DOHH2 (cell line): Measurements from ENCODE around the gene HHLA2.

Source experiments
- EZH2phosphoT487 ChIP-seq: fragments of 200-600 bp; sonication (generic); IDR thresholded peaks from 2 replicates; pipeline ENCODE4 v1.6.1; 2017; ENCODE audit warnings: borderline replicate concordance, mild to moderate bottlenecking, antibody characterized with exemption, low read length, moderate library complexity, mixed read lengths
- TF ChIP-seq, protein P1 (sequence below): fragments of 200-600 bp; sonication (generic); IDR thresholded peaks from one replicate; pipeline ENCODE4 v1.5.1; 2014; ENCODE audit warnings: antibody characterized with exemption, mild to moderate bottlenecking, low read depth, low read length; ENCODE audit not compliant: poor library complexity, severe bottlenecking

DNA sequence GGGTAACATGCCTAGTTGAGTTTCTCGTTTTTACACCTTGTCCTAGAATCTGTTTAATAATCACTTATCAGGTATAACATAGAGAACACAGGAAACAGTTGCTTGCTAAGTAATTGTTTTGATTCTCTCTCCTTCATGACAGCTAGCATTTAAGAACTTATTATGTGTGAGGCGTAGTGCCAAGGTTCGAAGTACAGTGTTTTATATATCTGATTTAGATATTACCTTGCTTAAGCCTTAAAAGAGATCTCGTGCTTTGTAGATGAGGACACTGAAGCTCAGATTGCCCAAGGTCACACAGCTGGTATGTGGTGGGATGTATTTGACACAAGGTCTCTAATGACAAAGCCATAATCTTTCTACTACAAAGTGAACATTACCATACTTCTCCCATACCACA is 45.1 kb upstream of the HHLA2 start:
- TF ChIP-seq, protein P1, sequence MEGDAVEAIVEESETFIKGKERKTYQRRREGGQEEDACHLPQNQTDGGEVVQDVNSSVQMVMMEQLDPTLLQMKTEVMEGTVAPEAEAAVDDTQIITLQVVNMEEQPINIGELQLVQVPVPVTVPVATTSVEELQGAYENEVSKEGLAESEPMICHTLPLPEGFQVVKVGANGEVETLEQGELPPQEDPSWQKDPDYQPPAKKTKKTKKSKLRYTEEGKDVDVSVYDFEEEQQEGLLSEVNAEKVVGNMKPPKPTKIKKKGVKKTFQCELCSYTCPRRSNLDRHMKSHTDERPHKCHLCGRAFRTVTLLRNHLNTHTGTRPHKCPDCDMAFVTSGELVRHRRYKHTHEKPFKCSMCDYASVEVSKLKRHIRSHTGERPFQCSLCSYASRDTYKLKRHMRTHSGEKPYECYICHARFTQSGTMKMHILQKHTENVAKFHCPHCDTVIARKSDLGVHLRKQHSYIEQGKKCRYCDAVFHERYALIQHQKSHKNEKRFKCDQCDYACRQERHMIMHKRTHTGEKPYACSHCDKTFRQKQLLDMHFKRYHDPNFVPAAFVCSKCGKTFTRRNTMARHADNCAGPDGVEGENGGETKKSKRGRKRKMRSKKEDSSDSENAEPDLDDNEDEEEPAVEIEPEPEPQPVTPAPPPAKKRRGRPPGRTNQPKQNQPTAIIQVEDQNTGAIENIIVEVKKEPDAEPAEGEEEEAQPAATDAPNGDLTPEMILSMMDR: no peak
- TF ChIP-seq EZH2phosphoT487: no peak
